ENCODE measurements around the gene SOBP.

Gene SOBP

GRCh38 chr6:107663308-107663707, 173.4 kb downstream of the SOBP start:
- DNase-seq: no peak

- no peak for DNase-seq
Observed at GRCh38 chr6:107665382-107665781, 175.5 kb downstream of the SOBP start.

GRCh38 chr6:107666084-107666980, 176.4 kb downstream of the SOBP start:
- DNase-seq: no peak

GRCh38 chr6:107666981-107667601, 177.2 kb downstream of the SOBP start:
- DNase-seq: no peak

- no peak for DNase-seq
Observed at GRCh38 chr6:107667790-107668189, 177.9 kb downstream of the SOBP start.

- DNase-seq: no peak
Observed at GRCh38 chr6:107668743-107669474, 179.0 kb downstream of the SOBP start.

- DNase-seq: no peak
Observed at GRCh38 chr6:107670792-107671199, 180.9 kb downstream of the SOBP start.

GRCh38 chr6:107673076-107673494, 183.2 kb downstream of the SOBP start:
- no peak for DNase-seq

GRCh38 chr6:107674995-107675738, 185.2 kb downstream of the SOBP start:
- peak; percentile 85 to 87 for DNase-seq

GRCh38 chr6:107676042-107676441, 186.1 kb downstream of the SOBP start:
- no peak for DNase-seq

- no peak for DNase-seq
Observed at GRCh38 chr6:107677399-107677798, 187.5 kb downstream of the SOBP start.

- DNase-seq: no peak
Observed at GRCh38 chr6:107679457-107679856, 189.5 kb downstream of the SOBP start.

- no peak for DNase-seq
Observed at GRCh38 chr6:107682721-107683120, 192.8 kb downstream of the SOBP start.

- no peak for DNase-seq
Observed at GRCh38 chr6:107683183-107683582, 193.3 kb downstream of the SOBP start.

GRCh38 chr6:107684996-107685395, 195.1 kb downstream of the SOBP start:
- no peak for DNase-seq

GRCh38 chr6:107689190-107689589, 199.3 kb downstream of the SOBP start:
- DNase-seq: no peak

- no peak for DNase-seq
Observed at GRCh38 chr6:107689951-107690642, 200.2 kb downstream of the SOBP start.

- no peak for DNase-seq
Observed at GRCh38 chr6:107690643-107691061, 200.7 kb downstream of the SOBP start.

GRCh38 chr6:107691062-107691751, 201.3 kb downstream of the SOBP start:
- DNase-seq: no peak

GRCh38 chr6:107692351-107692750, 202.4 kb downstream of the SOBP start:
- DNase-seq: no peak

- DNase-seq: no peak
Observed at GRCh38 chr6:107695061-107695720, 205.3 kb downstream of the SOBP start.
